ENCODE results near the gene IPCEF1.

DNA sequence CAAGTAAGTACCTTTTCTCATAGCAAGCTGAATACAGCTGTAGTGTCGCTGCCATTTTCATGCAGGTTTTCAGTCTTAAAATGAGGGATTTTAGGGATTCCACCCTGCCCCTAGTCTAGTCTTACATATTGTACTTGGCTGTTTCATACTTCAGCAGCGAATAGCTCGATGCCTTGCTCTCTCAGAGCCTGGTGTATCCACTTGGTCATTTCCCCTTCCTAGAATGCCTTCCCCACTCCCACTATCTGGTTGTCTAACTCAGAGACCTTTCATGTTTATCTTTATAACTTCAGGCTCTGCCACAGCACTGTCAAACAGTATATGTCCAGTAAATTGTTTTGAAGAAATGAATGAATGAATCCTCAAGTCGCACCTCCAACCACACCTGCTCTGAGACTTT, 21.1 kb upstream of the IPCEF1 start:
- TF ChIP-seq, protein P1, sequence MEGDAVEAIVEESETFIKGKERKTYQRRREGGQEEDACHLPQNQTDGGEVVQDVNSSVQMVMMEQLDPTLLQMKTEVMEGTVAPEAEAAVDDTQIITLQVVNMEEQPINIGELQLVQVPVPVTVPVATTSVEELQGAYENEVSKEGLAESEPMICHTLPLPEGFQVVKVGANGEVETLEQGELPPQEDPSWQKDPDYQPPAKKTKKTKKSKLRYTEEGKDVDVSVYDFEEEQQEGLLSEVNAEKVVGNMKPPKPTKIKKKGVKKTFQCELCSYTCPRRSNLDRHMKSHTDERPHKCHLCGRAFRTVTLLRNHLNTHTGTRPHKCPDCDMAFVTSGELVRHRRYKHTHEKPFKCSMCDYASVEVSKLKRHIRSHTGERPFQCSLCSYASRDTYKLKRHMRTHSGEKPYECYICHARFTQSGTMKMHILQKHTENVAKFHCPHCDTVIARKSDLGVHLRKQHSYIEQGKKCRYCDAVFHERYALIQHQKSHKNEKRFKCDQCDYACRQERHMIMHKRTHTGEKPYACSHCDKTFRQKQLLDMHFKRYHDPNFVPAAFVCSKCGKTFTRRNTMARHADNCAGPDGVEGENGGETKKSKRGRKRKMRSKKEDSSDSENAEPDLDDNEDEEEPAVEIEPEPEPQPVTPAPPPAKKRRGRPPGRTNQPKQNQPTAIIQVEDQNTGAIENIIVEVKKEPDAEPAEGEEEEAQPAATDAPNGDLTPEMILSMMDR (conservative IDR thresholded peaks at IDR 0.05) = no peak
- TF ChIP-seq ZFX (IDR thresholded peaks at IDR 0.05) = no peak
